PC-3 (cell line): ENCODE results near the gene STRBP. TPM values are rescaled to one million over a fixed set of nuclear protein-coding genes. Genes with fewer than 3 reads are reported as not detected.
"Not testable (repeated sequence)": the region's sequence is repeated elsewhere in the genome, so short reads cannot be mapped to it uniquely, and the experiment has no call there.

Experiments
- ATAC-seq: fragments of 200-7000 bp; cut with Tn5 transposase; 2 replicates; pipeline ENCODE4 v1.9.1; 2020; ENCODE audit warnings: mild to moderate bottlenecking, moderate library complexity
- BruUV-seq: library from RNA; stranded (reverse); fragments of 400-500 nt; replicated peaks from 2 replicates; lab custom pipeline; 2021; lab: Mats Ljungman, UMichigan
- CTCF ChIA-PET: fragments of 300-600 bp; sonication (Branson Sonifier 250); formaldehyde crosslinking; loops from one replicate; lab custom pipeline; 2022; ENCODE audit warnings: antibody characterized with exemption; lab: Charles Lee
- POLR2A ChIA-PET: fragments of 300-600 bp; sonication (Branson Sonifier 250); formaldehyde crosslinking; loops from one replicate; lab custom pipeline; 2022; ENCODE audit warnings: antibody characterized with exemption; ENCODE audit not compliant: unreplicated experiment; lab: Charles Lee
- DNase-seq: peaks from one replicate; pipeline ENCODE4 v3.0.0-alpha.2; 2015
- H2AFZ ChIP-seq: fragments of 300-600 bp; sonication (generic); 2 replicates; pipeline ENCODE4 v1.6.0; 2016; ENCODE audit warnings: antibody characterized with exemption, low read length
- H3F3A ChIP-seq: fragments of 300-600 bp; sonication (generic); one replicate; pipeline ENCODE4 v1.6.0; 2017; ENCODE audit warnings: antibody characterized with exemption, low read length, control low read depth, mild to moderate bottlenecking; ENCODE audit not compliant: unreplicated experiment
- H3K27ac ChIP-seq: fragments of 300-600 bp; sonication (generic); 2 replicates; pipeline ENCODE4 v1.5.1; 2016; ENCODE audit warnings: mild to moderate bottlenecking, low read length
- H3K27me3 ChIP-seq: fragments of 300-600 bp; sonication (generic); 2 replicates; pipeline ENCODE4 v1.6.1; 2016; ENCODE audit warnings: low read length, mixed read lengths
- H3K36me3 ChIP-seq: fragments of 300-600 bp; sonication (generic); 2 replicates; pipeline ENCODE4 v1.6.1; 2016; ENCODE audit warnings: low read depth, mixed run types, low read length, mixed read lengths
- H3K4me1 ChIP-seq: fragments of 300-600 bp; sonication (generic); 2 replicates; pipeline ENCODE4 v1.5.1; 2016; ENCODE audit warnings: low read length; ENCODE audit not compliant: insufficient read depth
- H3K4me2 ChIP-seq: fragments of 300-600 bp; sonication (generic); 2 replicates; pipeline ENCODE4 v1.6.0; 2016; ENCODE audit warnings: low read length
- H3K4me3 ChIP-seq: fragments of 300-600 bp; sonication (generic); 2 replicates; pipeline ENCODE4 v1.5.1; 2016; ENCODE audit warnings: mild to moderate bottlenecking, low read length, mixed read lengths
- H3K79me2 ChIP-seq: fragments of 300-600 bp; sonication (generic); 2 replicates; pipeline ENCODE4 v1.6.1; 2017; ENCODE audit warnings: low read length, mixed read lengths
- H3K9ac ChIP-seq: fragments of 300-600 bp; sonication (generic); 2 replicates; pipeline ENCODE4 v1.6.0; 2016; ENCODE audit warnings: mild to moderate bottlenecking, low read length
- H3K9me2 ChIP-seq: fragments of 300-600 bp; sonication (generic); replicated peaks from 2 replicates; pipeline ENCODE4 v1.6.1; 2016; ENCODE audit warnings: mixed run types, low read length, mixed read lengths
- H3K9me3 ChIP-seq: fragments of 300-600 bp; sonication (generic); 2 replicates; pipeline ENCODE4 v1.6.1; 2016; ENCODE audit warnings: low read length, mixed read lengths
- H4K20me1 ChIP-seq: fragments of 300-600 bp; sonication (generic); 2 replicates; pipeline ENCODE4 v1.6.1; 2016; ENCODE audit warnings: low read length, mixed read lengths
- EZH2 ChIP-seq: fragments of 300-600 bp; sonication (generic); IDR thresholded peaks from one replicate; pipeline ENCODE4 v1.6.1; 2017; ENCODE audit warnings: antibody characterized with exemption, mild to moderate bottlenecking, low read length; ENCODE audit not compliant: unreplicated experiment
- EZH2phosphoT487 ChIP-seq: fragments of 300-600 bp; sonication (generic); IDR thresholded peaks from 2 replicates; pipeline ENCODE4 v1.6.1; 2018; ENCODE audit warnings: mild to moderate bottlenecking, antibody characterized with exemption, low read length, borderline replicate concordance
- intact Hi-C: fragments of 100-400 bp; cut with micrococcal nuclease; formaldehyde crosslinking; loops from 2 replicates; pipeline ENCODE4 v1.9.0; 2023
- total RNA-seq: library from RNA; depleted of rRNA; stranded (reverse); fragments of >200 nt; gene quantifications from 2 replicates; pipeline ENCODE4 v1.2.3, GENCODE V29; 2014
- TF ChIP-seq, protein P1 (sequence below): fragments of 300-600 bp; sonication (generic); conservative IDR thresholded peaks from 2 replicates; pipeline ENCODE4 v1.5.1; 2017; ENCODE audit warnings: antibody characterized with exemption, low read depth, mild to moderate bottlenecking, low read length

Gene STRBP
- total RNA-seq, 1 experiment from 2014 or later = 19.2 TPM

DNA sequence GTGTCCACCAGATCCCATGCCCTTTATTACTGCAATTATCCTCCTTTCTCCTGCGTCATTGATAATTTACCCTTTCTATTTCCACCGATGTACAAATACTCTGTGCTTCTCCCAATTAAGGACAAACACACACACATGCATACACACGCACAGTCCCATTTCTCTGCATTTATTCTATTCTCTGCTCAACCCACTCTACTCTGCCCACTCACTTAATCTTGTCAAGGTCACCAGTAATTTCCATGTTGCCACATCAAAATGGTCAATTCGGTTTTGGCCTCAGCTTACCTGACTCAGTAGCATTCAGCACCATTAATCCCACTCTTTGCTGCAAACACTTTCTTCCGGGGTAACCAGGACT is 14.6 kb upstream of the STRBP start:
- ATAC-seq = no peak

DNA sequence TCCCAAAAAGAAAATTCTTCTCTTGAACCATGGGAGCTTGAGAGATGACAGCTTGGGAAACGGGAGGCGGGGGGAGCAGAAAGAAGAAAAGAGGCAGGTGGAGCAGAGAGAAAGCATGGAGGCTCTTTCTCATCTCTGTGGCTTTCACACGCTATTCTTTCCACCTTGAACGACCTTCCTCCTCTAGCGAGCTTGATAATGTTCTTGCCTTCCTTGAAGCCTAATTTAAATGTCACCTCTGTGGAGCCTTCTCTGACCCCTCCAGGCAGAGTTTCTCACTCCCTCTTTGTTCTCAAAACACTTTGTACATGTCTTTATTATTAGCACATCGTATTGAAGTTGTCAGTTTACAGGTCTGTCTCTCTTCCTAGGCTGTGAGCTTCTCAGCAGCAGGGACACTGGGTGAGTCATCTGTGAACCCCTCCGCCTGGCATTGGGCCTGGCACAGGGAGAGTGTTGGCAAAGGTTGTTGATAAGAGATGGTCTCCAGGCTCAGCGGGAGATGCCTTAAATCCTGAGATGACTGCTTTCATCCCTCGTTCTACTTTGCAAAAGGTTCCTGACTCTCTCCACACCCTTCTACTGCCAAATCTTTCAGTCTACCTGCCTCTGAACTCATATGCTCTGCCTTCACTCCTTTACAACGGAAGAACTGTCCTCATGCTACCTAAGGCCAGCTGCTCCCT is 14.1 kb upstream of the STRBP start:
- intact Hi-C loops = no loop called here
- H3K9me2 ChIP-seq = no peaks in the 10 kb centered on the region
- no peaks in the 10 kb centered on the region for H3F3A ChIP-seq
- ATAC-seq (peak; percentile 60), DNase-seq (peak; percentile 17)
- H3K9me3 ChIP-seq = no peaks in the 10 kb centered on the region
- no peaks in the 10 kb centered on the region for H4K20me1 ChIP-seq
- no peak overlapping the region for H3K4me3 ChIP-seq
- TF ChIP-seq, protein P1, sequence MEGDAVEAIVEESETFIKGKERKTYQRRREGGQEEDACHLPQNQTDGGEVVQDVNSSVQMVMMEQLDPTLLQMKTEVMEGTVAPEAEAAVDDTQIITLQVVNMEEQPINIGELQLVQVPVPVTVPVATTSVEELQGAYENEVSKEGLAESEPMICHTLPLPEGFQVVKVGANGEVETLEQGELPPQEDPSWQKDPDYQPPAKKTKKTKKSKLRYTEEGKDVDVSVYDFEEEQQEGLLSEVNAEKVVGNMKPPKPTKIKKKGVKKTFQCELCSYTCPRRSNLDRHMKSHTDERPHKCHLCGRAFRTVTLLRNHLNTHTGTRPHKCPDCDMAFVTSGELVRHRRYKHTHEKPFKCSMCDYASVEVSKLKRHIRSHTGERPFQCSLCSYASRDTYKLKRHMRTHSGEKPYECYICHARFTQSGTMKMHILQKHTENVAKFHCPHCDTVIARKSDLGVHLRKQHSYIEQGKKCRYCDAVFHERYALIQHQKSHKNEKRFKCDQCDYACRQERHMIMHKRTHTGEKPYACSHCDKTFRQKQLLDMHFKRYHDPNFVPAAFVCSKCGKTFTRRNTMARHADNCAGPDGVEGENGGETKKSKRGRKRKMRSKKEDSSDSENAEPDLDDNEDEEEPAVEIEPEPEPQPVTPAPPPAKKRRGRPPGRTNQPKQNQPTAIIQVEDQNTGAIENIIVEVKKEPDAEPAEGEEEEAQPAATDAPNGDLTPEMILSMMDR = no peak
- no peak for TF ChIP-seq EZH2
- TF ChIP-seq EZH2phosphoT487 = no peak
- H3K27me3 ChIP-seq = no peaks in the 10 kb centered on the region
- no peak overlapping the region for H3K27ac ChIP-seq
- H2AFZ ChIP-seq = no peak overlapping the region
- H3K36me3 ChIP-seq = no peaks in the 10 kb centered on the region
- no peak overlapping the region for H3K4me2 ChIP-seq
- H3K4me1 ChIP-seq = peaks cover 10% of the 10 kb centered on the region
- CTCF ChIA-PET = interaction anchor here (1.0 kb wide), 1 partner anchor 13 kb away, joined by 3 read pairs; no protein-coding TSS in a partner anchor
- POLR2A ChIA-PET = no interaction called here
- H3K9ac ChIP-seq = no peak overlapping the region
- H3K79me2 ChIP-seq = no peaks in the 10 kb centered on the region
- BruUV-seq = no TSS peak

More for the DNA sequence above, 14.6 kb upstream of the STRBP start:
- Histone ChIP-seq H3K4me2 (no peak overlapping the region), H3K36me3 (no peaks in the 10 kb centered on the region), H3F3A (no peaks in the 10 kb centered on the region), H3K79me2 (no peaks in the 10 kb centered on the region), H4K20me1 (no peaks in the 10 kb centered on the region), H3K4me1 (peaks cover 10% of the 10 kb centered on the region), H3K9ac (no peak overlapping the region), H3K27ac (no peak overlapping the region), H3K9me3 (no peaks in the 10 kb centered on the region), H3K9me2 (no peaks in the 10 kb centered on the region), H3K27me3 (no peaks in the 10 kb centered on the region), H2AFZ (no peak overlapping the region), H3K4me3 (no peak overlapping the region)
- no peak for DNase-seq
- POLR2A ChIA-PET = no interaction called here
- intact Hi-C loops = no loop called here
- no TSS peak for BruUV-seq
- CTCF ChIA-PET = no interaction called here
- no peak for TF ChIP-seq EZH2phosphoT487
- TF ChIP-seq, protein P1 = no peak

DNA sequence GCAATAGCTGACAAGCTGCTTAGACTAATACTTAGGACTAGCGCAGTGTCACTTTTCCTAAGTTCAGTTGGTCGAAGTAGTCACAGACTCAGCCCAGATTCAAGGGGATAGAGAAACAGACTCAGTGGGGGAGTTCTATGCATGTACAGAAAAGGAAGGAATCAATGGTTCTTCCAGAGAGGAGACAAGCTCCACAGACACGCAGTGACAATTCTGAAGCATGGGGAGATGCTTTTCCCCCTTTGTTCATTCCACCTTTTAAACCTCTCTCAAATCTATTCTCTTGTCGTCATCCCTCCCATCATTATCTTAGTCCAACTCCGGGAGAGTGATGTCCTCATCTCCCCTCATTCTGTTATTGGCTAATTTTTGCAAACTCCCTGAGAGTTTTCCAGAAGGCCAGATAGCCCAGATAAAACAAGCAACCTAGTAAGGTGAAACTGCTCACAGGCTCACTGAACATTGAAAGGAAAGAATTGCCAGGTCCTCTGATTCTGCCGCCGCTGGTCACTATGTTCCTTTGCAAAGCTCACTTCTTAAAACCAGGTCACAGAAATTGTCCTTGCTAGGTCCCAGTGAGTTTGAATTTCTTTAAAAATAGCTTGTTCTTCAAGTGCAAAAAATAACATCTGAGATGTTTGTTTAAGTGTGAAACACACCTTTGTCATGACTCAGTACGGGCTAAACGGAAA is 13.4 kb upstream of the STRBP start:
- no peaks in the 10 kb centered on the region for H3K79me2 ChIP-seq
- H3K4me2 ChIP-seq = no peak overlapping the region
- H3K27ac ChIP-seq = no peak overlapping the region
- POLR2A ChIA-PET = no interaction called here
- no peak for TF ChIP-seq EZH2
- TF ChIP-seq, protein P1 = no peak
- no peak for TF ChIP-seq EZH2phosphoT487
- H3K36me3 ChIP-seq = no peaks in the 10 kb centered on the region
- no peaks in the 10 kb centered on the region for H3K9me3 ChIP-seq
- H3F3A ChIP-seq = no peaks in the 10 kb centered on the region
- DNase-seq = no peak
- no peak; the same call in 1 of the 2 replicates for ATAC-seq
- CTCF ChIA-PET = interaction anchor here (1.0 kb wide), 1 partner anchor 13 kb away, joined by 3 read pairs; no protein-coding TSS in a partner anchor
- H3K4me3 ChIP-seq = no peak overlapping the region
- H3K9me2 ChIP-seq = no peaks in the 10 kb centered on the region
- no peak overlapping the region for H2AFZ ChIP-seq
- H3K27me3 ChIP-seq = no peaks in the 10 kb centered on the region
- intact Hi-C loops = no loop called here
- BruUV-seq = no TSS peak
- H3K9ac ChIP-seq = no peak overlapping the region
- H3K4me1 ChIP-seq = peaks cover 10% of the 10 kb centered on the region
- no peaks in the 10 kb centered on the region for H4K20me1 ChIP-seq

DNA sequence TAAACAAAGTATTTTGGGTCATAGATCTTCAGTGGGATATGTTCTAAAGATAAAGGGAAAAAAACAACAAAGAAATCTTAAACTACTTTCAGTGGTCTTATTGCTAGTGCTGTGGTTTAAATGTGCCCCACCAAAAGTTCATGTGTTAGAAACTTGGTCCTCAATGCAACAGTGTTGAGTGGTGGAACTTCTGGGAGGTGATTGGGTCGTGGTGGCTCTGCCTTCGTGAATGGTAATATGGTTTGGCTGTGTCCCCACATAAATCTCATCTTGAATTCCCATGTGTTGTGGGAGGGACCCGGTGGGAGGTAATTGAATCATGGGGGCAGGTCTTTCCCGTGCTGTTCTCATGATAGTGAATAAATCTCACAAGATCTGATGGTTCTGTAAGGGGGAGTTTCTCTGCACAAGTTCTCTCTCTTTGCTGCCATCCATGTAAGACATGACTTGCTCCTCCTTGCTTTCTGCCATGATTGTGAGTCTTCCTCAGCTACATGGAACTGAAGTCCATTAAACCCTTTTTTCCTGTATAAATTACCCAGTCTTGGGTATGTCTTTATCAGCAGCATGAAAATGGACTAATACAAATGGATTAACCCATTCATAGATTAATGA is 10.6 kb upstream of the STRBP start:
- H3K4me2 ChIP-seq, H2AFZ ChIP-seq, H3K36me3 ChIP-seq, H3K4me3 ChIP-seq, intact Hi-C loops, ATAC-seq, BruUV-seq, H3K27me3 ChIP-seq, H4K20me1 ChIP-seq, H3K79me2 ChIP-seq, H3F3A ChIP-seq, H3K27ac ChIP-seq, H3K9me2 ChIP-seq, DNase-seq, H3K4me1 ChIP-seq, CTCF ChIA-PET, H3K9me3 ChIP-seq, POLR2A ChIA-PET, H3K9ac ChIP-seq: not testable (repeated sequence)
